Fibroblast of skin of right quadriceps (primary cell): ENCODE data around the gene ATL3.
"Not testable (repeated sequence)": the region's sequence is repeated elsewhere in the genome, so short reads cannot be mapped to it uniquely, and the experiment has no call there.

Experiments
- DNase-seq: peaks from one replicate; pipeline ENCODE4 v3.0.0-alpha.2; 2013

ATL3 gene, protein sequence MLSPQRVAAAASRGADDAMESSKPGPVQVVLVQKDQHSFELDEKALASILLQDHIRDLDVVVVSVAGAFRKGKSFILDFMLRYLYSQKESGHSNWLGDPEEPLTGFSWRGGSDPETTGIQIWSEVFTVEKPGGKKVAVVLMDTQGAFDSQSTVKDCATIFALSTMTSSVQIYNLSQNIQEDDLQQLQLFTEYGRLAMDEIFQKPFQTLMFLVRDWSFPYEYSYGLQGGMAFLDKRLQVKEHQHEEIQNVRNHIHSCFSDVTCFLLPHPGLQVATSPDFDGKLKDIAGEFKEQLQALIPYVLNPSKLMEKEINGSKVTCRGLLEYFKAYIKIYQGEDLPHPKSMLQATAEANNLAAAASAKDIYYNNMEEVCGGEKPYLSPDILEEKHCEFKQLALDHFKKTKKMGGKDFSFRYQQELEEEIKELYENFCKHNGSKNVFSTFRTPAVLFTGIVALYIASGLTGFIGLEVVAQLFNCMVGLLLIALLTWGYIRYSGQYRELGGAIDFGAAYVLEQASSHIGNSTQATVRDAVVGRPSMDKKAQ

DNA sequence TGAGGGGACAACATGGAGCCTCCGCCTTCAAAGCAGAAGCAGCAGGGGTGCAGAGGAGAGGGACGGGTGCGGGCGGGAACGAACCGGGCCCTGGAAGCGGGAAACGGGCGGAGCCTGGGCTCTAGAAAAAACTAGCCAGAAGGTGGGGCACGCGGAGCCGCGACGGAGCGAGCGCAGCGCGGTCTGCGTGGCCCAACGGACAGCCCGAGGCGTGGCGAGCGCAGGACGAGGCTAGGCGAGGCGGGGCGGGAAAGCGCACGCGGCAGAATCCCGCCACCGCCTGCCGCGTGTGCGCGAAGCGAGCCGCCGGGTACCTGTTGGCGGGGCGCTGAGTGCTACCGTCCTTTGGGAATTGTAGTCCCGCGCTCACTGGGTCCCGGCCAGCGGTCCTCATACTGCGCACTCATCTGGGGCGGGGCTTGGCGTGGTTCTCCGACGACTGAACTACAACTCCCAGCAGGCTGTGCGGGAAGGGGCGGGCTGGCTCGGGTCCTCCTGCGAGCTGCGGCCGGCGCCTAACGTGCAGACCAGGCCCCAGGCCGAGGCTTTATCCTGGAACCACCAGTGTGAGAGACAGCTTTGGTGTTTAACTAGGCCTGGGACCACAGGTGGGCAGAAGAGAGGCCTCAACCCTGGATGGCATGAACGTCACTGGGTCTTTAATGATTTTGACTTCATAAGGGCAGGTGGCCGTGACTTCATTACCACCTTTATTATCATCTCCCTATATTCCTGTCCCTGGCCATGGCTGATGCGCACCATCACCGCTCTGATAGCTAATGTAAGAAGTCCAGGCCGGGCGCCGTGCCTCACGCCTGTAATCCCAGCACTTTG lies at the start of gene ATL3:
Gene ATL3, minus strand, starts transcription at position 55 of the 834 bp plus-strand sequence. Its CDS starts 41 bp downstream, at position 14.
- peak; percentile 96 for DNase-seq

DNA sequence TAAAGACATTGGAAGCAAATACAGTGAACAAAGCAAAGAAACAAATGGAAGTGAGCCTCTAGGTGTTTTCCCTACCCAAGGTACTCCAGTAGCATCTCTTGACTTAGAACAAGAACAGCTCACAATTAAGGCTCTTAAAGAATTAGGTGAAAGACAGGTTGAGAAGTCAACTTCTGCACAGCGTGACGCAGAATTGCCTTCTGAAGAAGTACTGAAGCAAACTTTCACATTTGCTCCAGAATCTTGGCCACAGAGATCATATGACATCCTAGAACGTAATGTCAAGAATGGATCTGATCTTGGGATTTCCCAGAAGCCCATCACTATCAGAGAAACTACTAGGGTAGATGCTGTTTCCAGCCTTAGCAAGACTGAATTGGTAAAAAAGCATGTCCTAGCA lies 49.4 kb upstream of the ATL3 start:
- DNase-seq = no peak

DNA sequence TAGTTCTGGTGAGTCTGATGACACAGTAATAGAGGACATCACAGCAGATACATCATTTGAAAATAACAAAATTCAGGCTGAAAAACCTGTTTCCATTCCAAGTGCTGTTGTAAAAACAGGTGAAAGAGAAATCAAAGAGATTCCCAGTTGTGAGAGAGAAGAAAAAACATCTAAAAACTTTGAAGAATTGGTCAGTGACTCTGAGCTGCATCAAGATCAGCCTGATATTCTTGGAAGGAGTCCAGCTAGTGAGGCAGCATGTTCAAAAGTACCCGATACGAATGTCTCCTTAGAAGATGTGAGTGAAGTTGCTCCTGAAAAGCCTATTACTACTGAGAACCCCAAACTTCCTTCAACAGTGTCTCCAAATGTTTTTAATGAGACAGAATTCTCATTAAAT lies 48.8 kb upstream of the ATL3 start:
- DNase-seq = peak; percentile 6

DNA sequence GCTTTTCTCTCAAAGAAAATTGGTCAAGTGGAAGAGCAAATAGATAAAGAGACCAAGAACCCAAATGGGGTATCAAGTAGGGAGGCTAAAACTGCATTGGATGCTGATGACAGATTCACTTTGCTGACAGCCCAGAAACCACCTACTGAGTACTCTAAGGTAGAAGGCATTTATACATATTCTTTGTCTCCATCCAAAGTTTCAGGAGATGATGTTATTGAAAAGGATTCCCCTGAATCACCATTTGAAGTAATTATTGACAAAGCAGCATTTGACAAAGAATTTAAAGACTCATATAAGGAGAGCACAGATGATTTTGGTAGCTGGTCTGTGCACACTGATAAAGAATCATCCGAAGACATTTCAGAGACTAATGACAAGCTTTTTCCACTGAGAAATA lies 47.8 kb upstream of the ATL3 start:
- no peak for DNase-seq

DNA sequence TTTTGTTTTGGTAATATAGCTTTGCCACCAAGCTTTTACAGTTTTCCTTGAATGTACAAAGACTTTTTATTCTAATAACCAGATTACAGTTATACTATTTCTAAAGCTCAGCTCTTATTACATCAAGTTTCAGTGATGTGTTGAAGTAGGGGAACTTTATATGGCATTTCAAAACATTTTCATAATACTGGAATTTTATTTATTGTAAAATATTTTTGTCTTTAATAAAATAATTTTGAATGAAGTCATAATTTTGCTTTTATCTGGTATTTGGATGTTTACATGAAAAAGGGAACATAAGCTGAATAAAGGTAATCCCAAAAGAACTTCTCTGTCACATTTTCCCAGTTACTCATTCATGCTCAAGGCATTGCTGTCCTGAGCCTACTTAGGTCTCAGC lies 44.9 kb upstream of the ATL3 start:
- no peak for DNase-seq

DNA sequence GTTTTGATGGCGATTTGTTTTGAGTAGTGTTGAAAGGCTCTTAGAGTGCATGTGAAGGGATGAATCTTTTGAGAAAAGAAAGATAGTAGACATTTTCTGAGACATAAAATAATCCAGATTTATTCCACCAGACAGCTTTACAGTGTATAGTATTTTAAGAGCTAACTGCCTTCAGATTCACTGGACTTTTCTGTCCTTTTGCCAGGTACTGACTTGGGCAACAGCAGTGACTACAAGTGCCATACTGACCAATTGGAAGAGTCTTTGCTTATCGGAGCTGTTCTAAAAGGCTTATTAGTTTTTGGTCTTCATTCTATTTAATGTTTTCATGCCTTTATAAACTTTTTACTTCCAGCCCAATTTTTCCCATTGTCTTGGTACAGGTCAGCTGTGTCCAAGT lies 42.6 kb upstream of the ATL3 start:
- no peak for DNase-seq

DNA sequence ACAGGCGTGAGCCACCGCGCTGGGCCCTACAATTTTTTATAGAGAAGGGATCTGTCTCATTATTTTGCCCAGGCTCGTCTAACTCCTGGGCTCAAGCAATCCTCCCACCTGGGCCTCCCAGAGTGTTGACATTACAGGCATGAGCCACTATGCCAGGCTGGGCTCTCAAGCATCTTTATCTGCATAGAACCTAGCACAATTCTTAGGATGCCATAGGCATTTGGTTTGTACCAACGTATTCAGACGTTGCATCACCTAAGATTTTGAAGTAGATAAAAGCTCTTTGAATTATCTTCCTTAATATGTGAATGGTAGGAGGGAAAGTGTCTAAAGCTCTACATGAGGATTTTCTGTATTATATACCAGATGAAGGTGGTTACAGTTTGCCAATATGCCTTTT lies 40.7 kb upstream of the ATL3 start:
- DNase-seq = no peak

DNA sequence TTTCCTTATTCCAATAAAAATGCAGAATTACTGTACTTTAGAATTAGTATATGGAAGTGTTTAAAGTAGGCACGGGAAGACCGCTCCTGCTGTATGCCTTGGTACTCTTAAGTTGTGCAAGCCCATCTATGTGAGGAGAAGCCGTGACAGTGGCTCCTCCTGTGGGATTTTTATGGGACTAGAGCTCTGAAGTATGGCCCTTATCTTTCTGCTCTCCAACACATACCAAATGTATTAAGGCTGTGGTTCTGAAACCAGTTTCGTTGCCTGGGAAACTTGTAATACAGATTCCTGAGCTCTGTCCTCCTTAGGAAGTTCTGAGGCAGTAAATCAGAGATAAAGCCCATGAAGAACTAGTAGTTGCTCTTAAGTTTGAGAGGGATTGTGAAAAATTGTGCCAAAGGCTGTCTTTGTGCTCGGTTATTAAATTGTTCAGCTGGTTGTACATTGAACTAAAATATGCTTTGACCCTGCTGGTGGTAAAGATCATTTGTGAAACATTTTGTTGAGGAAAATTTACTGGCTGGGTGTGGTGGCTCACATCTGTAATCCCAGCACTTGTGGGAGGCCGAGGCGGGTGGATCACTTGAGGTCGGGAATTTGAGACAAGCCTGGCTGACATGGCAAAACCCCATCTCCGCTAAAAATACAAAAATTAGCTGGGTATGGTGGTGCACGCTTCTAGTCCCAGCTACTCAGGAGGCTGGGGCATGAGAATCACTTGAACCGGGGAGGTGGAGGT lies 39.5 kb upstream of the ATL3 start:
- peak; percentile 80 for DNase-seq

DNA sequence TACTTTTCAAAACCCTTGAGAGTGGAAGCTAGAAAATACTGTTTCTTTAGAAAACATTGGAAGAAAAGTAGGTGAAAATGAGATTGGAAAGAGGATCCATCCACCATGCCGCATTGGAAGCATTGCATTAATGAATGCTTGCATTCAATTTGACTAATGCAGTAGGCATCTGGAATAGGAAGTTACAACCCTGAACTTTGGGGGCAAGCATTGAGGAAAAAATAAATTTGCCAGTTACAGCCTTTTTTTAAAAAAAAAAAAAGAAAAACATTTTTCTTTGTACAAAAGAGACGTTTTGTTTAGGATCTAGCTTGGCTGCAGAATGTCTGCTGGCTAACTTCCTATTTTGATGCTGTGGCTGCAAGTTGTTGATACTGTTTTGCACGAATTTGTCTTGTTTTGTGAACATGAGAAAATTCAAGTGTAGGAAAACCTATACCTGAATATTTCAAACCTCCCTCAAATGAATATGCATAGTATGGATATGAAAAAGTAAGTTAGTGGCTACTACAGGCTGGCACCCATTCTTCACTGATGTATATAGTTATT lies 38.2 kb upstream of the ATL3 start:
- no peak for DNase-seq

DNA sequence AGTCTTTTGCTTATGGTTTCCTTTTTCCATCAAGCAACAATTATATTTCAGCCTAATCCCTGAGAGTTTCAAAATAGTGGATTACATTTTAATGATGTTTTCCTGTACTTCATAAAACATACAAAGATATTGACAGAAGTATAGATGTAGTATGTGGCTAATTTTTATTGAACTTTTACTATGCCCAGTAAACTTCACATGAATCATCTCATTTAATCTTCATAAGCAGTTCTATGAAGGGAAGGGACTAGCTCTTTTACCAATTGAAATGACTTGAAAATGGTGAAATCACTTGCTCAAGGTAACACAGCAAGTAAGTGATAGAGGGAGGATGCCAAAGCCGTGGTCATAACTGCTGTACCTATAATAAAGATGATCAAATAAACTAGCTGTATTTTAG lies 37.6 kb upstream of the ATL3 start:
- DNase-seq = no peak

DNA sequence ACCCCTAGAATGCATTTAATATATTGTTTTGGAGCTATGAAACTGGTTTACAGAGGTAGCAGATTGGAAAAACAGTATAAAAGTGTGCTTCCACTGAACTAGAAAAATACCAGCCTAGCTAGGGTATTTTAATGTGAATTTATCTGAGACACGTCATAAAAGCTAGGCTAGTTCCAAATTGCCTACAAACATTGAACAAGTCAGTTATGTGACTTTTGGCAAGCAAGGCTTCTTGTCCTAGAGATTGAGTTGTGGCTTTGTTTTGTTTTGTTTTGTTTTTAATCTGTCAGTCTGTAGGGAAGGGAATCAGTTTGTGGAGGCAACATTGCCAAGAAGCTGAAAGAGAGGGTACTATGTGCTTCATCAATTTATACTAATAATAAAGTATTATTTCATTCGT lies 34.4 kb upstream of the ATL3 start:
- DNase-seq = no peak

DNA sequence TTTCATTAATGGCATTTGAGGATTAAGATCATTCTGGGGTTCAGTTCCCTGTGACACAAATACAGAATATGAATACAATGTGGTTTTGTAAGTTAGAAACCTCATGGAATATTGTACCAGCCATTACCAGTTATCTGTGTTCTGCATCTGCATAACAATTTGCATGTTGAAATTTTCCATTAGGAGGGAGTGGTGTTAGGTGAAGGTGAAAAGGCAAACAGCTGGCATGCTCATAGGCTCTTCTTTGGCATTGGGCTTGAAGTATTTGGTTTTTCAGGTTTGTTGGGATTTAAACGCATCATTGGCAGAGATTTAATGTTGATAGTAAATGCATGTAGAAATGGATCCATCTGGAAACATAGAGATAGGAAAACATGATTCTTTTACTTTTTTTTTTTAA lies 28.7 kb upstream of the ATL3 start:
- no peak for DNase-seq

DNA sequence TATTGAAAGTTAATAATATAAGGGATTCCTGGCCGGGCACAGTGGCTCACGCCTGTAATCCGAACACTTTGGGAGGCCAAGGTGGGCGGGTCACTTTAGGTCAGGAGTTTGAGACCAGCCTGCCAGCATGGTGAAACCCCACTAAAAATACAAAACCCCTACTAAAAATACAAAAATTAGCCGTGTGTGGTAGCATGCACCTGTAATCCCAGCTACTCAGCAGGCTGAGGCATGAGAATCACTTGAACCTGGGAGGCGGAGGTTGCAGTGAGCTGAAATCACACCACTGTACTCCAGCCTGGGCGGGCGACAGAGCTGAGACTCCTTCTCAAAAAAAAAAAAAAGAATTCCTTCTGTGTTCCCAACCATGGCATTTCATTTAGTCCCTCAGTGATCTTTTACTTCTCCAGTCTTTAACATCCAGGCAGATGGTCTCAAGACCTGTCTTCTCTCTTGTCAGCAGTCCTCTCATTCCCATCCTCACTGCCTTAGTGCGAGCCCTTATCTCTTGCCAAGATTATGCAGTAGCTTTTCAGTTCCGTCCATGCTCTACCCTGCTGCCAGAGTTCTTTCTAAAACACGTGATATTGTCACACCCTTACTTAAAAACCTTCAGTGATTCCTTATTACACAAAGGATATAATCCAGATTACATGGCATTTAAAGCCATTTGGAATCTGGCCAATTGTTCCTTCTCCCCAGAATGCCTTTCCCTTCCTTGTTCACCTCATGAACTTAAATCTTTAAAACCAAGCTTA lies 28.0 kb upstream of the ATL3 start:
- DNase-seq = no peak

DNA sequence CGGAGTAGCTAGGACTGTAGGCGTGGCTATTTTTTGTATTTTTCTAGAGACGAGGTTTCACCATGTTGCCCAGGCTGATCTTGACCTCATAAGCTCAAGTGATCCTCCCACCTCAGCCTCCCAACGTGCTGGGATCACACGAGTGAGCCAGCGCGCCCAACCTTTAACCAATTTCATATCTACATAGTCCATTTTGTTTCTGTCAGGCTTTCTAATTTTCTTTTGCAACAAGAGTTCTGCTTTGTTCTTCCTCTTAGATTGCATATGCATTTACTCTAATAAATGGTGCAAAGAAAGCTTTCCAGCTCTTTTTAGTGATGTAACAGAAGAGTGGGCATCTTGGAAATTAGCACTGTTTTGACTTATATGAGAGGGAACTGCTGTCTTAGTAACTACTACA lies 23.4 kb upstream of the ATL3 start:
- DNase-seq = no peak

DNA sequence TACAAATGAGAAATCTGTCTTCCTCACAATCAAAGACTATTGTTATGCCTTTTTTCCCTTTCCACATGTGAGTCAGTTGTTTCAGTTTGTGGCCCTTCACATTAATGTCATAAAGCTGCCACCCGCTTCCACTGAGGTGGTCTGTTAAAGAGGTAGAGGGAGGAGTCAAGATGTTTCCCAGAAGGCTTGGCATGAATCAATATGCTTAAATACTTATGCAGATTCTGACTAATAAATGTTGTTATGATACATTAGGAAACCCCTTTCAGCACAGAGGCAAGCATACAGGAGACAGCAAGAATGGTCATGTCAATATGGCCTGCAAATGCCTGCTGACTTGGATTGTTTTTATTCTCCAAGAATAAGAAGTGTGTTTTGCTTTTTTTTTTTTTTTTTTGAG lies 16.7 kb upstream of the ATL3 start:
- DNase-seq = no peak

DNA sequence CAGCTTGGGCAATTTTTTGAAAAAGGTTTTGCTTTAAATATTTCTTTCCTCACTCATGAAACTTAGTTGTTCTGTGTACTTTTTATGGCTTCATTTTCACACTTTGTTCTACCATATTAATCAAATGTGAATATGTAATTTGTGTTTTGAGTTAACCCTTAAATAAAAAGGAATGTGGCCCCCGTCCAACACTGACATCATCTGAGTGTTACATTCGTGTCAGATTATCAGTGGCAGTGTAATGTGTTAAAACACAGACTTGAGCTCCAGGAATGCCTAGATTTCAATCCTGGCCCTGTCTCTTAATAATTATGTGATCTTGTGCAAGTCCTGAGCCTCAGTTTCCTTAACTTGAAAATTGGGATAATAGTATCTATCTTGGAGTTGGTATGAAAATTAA lies 15.8 kb upstream of the ATL3 start:
- DNase-seq = peak; percentile 55

DNA sequence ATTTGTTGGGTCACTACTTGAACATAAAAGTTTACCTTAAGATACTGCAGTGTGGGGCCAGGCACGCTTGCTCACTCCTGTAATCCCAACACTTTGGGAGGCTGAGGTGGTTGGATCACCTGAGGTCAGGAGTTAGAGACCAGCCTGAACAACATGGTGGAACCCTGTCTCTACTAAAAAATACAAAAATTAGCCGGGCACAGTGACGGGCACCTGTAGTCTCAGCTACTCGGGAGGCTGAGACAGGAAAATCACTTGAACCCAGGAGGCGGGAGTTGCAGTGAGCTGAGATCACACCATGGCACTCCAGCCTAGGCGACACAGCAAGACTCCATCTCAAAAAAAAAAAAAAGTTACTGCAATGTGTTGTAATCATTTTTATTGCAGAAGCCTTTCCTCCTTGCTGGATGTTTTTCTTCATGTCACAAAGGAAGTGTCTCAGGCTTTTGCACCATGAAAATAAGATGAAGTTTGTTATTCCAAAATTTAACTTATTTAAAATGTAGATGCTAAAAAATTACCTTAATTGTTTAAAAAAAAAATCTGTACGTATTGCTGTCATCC lies 14.1 kb upstream of the ATL3 start:
- not testable (repeated sequence) for DNase-seq

DNA sequence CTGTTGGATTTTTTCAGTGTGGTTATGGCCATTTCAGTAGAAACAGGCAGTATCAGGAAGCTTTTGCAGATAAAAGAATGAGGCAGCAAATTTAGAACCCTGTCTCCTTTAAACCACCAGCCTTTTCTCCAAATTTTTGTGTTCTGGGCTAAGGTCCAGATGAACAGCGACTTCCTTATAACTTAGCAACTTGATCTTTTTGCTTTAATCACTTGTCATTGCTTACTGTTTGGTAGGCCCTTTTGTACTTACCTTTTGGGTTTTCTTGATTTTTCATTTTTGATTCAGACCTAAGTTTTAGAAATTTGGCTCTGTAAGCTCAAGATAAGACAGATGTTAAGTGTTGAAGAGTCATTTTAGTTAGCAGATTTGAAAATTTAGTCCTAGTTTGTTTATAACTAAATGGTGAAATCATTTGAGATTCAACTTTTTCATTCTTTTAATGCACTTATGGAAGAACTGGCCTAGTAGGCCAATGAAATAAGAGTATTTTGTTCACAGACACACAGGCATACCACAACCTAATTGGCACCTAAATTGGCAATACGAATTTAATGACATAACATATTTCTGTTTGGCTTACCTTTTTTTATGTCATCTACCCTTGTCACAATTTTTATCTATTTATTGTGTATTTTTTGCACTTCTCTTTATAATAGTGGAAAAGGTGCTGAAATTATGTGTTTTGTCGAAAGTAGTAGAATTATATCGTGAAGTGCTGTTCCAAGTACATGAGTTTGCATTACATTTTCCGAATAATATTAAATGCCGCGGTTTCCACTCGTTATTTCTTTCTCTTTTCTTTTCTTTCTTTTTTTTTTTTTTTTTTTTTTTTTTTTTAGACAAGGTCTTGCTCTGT lies 12.2 kb upstream of the ATL3 start:
- DNase-seq = peak; percentile 36

DNA sequence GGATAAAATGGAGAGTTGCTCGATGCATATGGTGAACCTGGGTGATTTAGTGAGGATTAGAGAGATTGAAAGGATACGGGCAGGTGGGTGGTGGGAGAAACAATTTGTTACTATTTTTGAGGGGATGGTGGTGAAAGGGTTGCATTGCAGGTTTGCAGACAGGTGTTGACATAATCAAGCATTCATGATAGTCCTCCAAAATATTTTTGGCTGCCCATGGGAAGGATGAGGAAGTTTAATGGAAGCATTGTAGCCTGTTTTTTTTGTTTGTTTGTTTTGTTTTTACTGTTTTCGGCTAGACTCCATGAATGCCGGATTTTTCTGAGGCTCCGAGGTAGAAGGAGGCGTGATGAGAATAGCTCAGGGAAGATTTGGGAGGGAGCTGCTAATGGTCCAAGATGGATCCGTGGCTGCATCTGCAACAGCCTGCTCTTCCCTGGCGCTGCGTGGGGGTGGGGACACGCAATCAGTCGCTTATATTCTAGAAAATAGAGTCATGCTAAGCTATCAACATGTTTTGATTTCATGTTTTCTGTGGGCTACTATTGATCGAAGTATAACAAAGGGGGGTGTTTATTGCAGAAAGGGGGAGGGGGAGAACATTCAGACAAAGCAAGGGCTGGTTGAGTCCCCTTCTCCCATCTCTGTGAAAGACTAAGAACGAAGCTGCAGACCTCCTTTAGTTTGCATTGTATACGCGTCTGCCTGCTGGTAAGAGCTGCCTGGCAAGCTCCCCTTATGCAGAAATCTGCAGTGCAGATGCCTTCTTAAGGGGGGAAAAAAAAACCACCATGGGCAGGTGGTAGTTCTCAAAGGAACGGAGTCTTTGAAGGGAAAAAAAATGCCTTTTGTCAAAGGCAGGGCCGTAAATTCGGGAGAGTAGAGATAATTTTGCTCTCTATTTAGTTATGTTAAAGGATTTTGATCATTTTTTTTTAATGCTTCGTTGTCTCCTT lies 11.2 kb upstream of the ATL3 start:
- peak; percentile 13 for DNase-seq
